Smooth muscle cell (in vitro differentiated cells): ENCODE results near the gene MTHFD1L. TPM values are rescaled to one million over a fixed set of nuclear protein-coding genes. Genes with fewer than 3 reads are reported as not detected.

ENCODE experiments used
- DNase-seq: peaks from one replicate; lab custom pipeline; 2025; ENCODE audit not compliant: unreplicated experiment; lab: John Stamatoyannopoulos, UW
- H2AFZ ChIP-seq: fragments of 200-600 bp; sonication (generic); 2 replicates; pipeline ENCODE4 v1.6.0; 2016; ENCODE audit warnings: antibody characterized with exemption, low read depth, mild to moderate bottlenecking
- H3F3A ChIP-seq: fragments of 200-600 bp; sonication (generic); 2 replicates; pipeline ENCODE4 v1.6.0; 2017; ENCODE audit warnings: antibody characterized with exemption, low read depth
- H3K27ac ChIP-seq: fragments of 200-600 bp; sonication (generic); 2 replicates; pipeline ENCODE4 v1.5.1; 2016; ENCODE audit warnings: low read depth, mild to moderate bottlenecking
- H3K27me3 ChIP-seq: fragments of 200-600 bp; sonication (generic); 2 replicates; pipeline ENCODE4 v1.6.1; 2016; ENCODE audit warnings: low read depth, mild to moderate bottlenecking
- H3K36me3 ChIP-seq: fragments of 200-600 bp; sonication (generic); 2 replicates; pipeline ENCODE4 v1.5.1; 2016; ENCODE audit warnings: low read depth
- H3K4me1 ChIP-seq: fragments of 200-600 bp; sonication (generic); 2 replicates; pipeline ENCODE4 v1.5.1; 2016; ENCODE audit warnings: low read depth
- H3K4me2 ChIP-seq: fragments of 200-600 bp; sonication (generic); 2 replicates; pipeline ENCODE4 v1.6.0; 2016; ENCODE audit warnings: mild to moderate bottlenecking
- H3K4me3 ChIP-seq: fragments of 200-600 bp; sonication (generic); 2 replicates; pipeline ENCODE4 v1.5.1; 2016; ENCODE audit warnings: mild to moderate bottlenecking
- H3K79me2 ChIP-seq: fragments of 200-600 bp; sonication (generic); 2 replicates; pipeline ENCODE4 v1.6.0; 2016; ENCODE audit warnings: low read depth, mild to moderate bottlenecking
- H3K9ac ChIP-seq: fragments of 200-600 bp; sonication (generic); 2 replicates; pipeline ENCODE4 v1.6.0; 2016; ENCODE audit warnings: low read depth
- H3K9me3 ChIP-seq: fragments of 200-600 bp; sonication (generic); replicated peaks from 2 replicates; pipeline ENCODE4 v1.5.1; 2016; ENCODE audit warnings: low read depth
- H4K20me1 ChIP-seq: fragments of 200-600 bp; sonication (generic); 2 replicates; pipeline ENCODE4 v1.6.0; 2016; ENCODE audit warnings: low read depth
- WGBS: methylation state at CpG from one replicate; pipeline ENCODE4 v1.1.7; 2016; ENCODE audit warnings: low lambda C conversion rate; 5-methylcytosine and 5-hydroxymethylcytosine counted together
- polyA plus RNA-seq: library from polyadenylated mRNA; unstranded; fragments of >200 nt; fragmentation: Nextera tagmentation; extraction: Ambion mirVana; gene quantifications from 2 replicates; pipeline ENCODE4 v1.2.1, GENCODE V29; 2016
- total RNA-seq: library from RNA; depleted of rRNA; stranded (reverse); fragments of >200 nt; gene quantifications from 2 replicates; pipeline ENCODE4 v1.2.3, GENCODE V29; 2014
- TF ChIP-seq, protein P1 (sequence below): fragments of 200-600 bp; sonication (generic); IDR thresholded peaks from 2 replicates; pipeline ENCODE4 v1.5.1; 2017; ENCODE audit warnings: borderline replicate concordance, mild to moderate bottlenecking, antibody characterized with exemption; ENCODE audit not compliant: insufficient read depth, poor library complexity, severe bottlenecking

The MTHFD1L gene
- total and polyA plus RNA-seq, 2 experiments from 2014 or later, result 35.9 to 46.2 TPM

GRCh38 chr6:150878347-150879213 is 13.1 kb downstream of the MTHFD1L start:
- no peak for DNase-seq
- TF ChIP-seq, protein P1, sequence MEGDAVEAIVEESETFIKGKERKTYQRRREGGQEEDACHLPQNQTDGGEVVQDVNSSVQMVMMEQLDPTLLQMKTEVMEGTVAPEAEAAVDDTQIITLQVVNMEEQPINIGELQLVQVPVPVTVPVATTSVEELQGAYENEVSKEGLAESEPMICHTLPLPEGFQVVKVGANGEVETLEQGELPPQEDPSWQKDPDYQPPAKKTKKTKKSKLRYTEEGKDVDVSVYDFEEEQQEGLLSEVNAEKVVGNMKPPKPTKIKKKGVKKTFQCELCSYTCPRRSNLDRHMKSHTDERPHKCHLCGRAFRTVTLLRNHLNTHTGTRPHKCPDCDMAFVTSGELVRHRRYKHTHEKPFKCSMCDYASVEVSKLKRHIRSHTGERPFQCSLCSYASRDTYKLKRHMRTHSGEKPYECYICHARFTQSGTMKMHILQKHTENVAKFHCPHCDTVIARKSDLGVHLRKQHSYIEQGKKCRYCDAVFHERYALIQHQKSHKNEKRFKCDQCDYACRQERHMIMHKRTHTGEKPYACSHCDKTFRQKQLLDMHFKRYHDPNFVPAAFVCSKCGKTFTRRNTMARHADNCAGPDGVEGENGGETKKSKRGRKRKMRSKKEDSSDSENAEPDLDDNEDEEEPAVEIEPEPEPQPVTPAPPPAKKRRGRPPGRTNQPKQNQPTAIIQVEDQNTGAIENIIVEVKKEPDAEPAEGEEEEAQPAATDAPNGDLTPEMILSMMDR, result no peak
- no peak overlapping the region for H2AFZ ChIP-seq
- peaks cover 36% of the 10 kb centered on the region for H4K20me1 ChIP-seq
- H3K27me3 ChIP-seq, result no peaks in the 10 kb centered on the region
- H3K79me2 ChIP-seq, result peaks cover 62% of the 10 kb centered on the region
- peaks cover 4% of the 10 kb centered on the region for H3K36me3 ChIP-seq
- no peak overlapping the region for H3K27ac ChIP-seq
- no peaks in the 10 kb centered on the region for H3K9me3 ChIP-seq
- H3K4me1 ChIP-seq, result peaks cover 23% of the 10 kb centered on the region
- H3K4me2 ChIP-seq, result no peak overlapping the region
- 75% methylated on average over 9 of the region's 9 CpGs for WGBS
- H3K4me3 ChIP-seq, result no peak overlapping the region
- H3K9ac ChIP-seq, result no peak overlapping the region
- peaks cover 25% of the 10 kb centered on the region for H3F3A ChIP-seq

GRCh38 chr6:150880336-150880735 is 14.8 kb downstream of the MTHFD1L start:
- H3F3A ChIP-seq, result peaks cover 25% of the 10 kb centered on the region
- H3K4me1 ChIP-seq, result peaks cover 23% of the 10 kb centered on the region
- H4K20me1 ChIP-seq, result peaks cover 19% of the 10 kb centered on the region
- 98% methylated on average over 3 of the region's 3 CpGs for WGBS
- TF ChIP-seq, protein P1, result no peak
- DNase-seq, result no peak
- peaks cover 4% of the 10 kb centered on the region for H3K36me3 ChIP-seq
- H3K4me3 ChIP-seq, result no peak overlapping the region
- no peaks in the 10 kb centered on the region for H3K9me3 ChIP-seq
- H3K9ac ChIP-seq, result no peak overlapping the region
- no peak overlapping the region for H3K4me2 ChIP-seq
- H3K27me3 ChIP-seq, result no peaks in the 10 kb centered on the region
- H2AFZ ChIP-seq, result no peak overlapping the region
- no peak overlapping the region for H3K27ac ChIP-seq
- H3K79me2 ChIP-seq, result peaks cover 56% of the 10 kb centered on the region

DNA sequence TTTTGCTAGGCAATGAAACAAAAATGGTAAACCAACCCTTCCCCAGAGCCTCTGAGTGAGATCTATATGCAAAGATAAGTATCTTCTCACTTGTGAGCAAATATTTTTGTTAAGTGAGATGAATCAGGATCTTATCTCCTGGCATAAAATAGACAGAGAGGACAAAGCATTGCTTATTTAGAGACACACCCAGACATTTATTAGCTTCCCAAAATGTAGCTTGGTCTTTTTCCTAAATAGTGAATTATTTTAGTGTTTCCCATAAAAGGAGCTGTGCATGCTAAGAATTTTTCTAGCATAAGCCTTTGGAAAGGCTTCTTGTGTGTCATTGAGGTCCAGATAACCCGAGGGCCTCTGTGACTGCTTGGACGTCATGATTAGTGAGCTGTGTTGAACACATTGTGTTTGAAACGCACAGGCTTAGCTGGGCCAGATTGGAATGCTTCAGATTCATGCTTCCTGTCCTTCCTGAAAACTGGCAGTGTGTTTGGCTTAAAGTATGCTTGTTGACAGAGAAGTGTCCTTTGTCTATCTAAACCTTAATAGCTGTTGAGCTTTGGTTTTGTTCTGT is 16.5 kb downstream of the MTHFD1L start:
- DNase-seq, result no peak

More for the DNA sequence above, 16.5 kb downstream of the MTHFD1L start:
- Histone ChIP-seq H3K79me2 (peaks cover 45% of the 10 kb centered on the region), H3F3A (peaks cover 25% of the 10 kb centered on the region), H4K20me1 (peaks cover 2% of the 10 kb centered on the region), H3K9me3 (no peaks in the 10 kb centered on the region), H3K27ac (peak overlapping the region; percentile 97), H2AFZ (no peak overlapping the region), H3K4me1 (peaks cover 14% of the 10 kb centered on the region), H3K9ac (peak overlapping the region; percentile 70), H3K4me3 (no peak overlapping the region), H3K4me2 (peak overlapping the region; percentile 69), H3K36me3 (peaks cover 2% of the 10 kb centered on the region), H3K27me3 (no peaks in the 10 kb centered on the region)
- TF ChIP-seq, protein P1, result no peak
- WGBS, result 0% methylated on average over 3 of the region's 3 CpGs
